Neural progenitor cell (in vitro differentiated cells): ENCODE data around the gene ODAD2. TPM values are rescaled to one million over a fixed set of nuclear protein-coding genes. Genes with fewer than 3 reads are reported as not detected.
"Not testable (repeated sequence)": the region's sequence is repeated elsewhere in the genome, so short reads cannot be mapped to it uniquely, and the experiment has no call there.

Experiments
- DNase-seq: peaks from one replicate; pipeline ENCODE4 v3.0.0-alpha.2; 2016; ENCODE audit warnings: low spot score
- H2AFZ ChIP-seq: fragments of 200-600 bp; sonication (generic); replicated peaks from 2 replicates; pipeline ENCODE4 v1.6.1; 2016; ENCODE audit warnings: antibody characterized with exemption
- H3F3A ChIP-seq: fragments of 200-600 bp; sonication (generic); 2 replicates; pipeline ENCODE4 v1.6.1; 2016; ENCODE audit warnings: antibody characterized with exemption, low read depth
- H3K27ac ChIP-seq: fragments of 200-600 bp; sonication (generic); 2 replicates; pipeline ENCODE4 v1.5.1; 2016; ENCODE audit warnings: mild to moderate bottlenecking
- H3K27me3 ChIP-seq: fragments of 200-600 bp; sonication (generic); 2 replicates; pipeline ENCODE4 v1.6.1; 2016; ENCODE audit warnings: mild to moderate bottlenecking, moderate library complexity
- H3K36me3 ChIP-seq: fragments of 200-600 bp; sonication (generic); 2 replicates; pipeline ENCODE4 v1.5.1; 2016
- H3K4me1 ChIP-seq: fragments of 200-600 bp; sonication (generic); 2 replicates; pipeline ENCODE4 v1.6.1; 2016; ENCODE audit warnings: mixed run types
- H3K4me2 ChIP-seq: fragments of 200-600 bp; sonication (generic); 2 replicates; pipeline ENCODE4 v1.6.1; 2016
- H3K4me3 ChIP-seq: fragments of 200-600 bp; sonication (generic); 2 replicates; pipeline ENCODE4 v1.5.1; 2016
- H3K79me2 ChIP-seq: fragments of 200-600 bp; sonication (generic); 2 replicates; pipeline ENCODE4 v1.6.1; 2016; ENCODE audit warnings: low read depth
- H3K9ac ChIP-seq: fragments of 200-600 bp; sonication (generic); 2 replicates; pipeline ENCODE4 v1.6.1; 2016
- H3K9me3 ChIP-seq: fragments of 200-600 bp; sonication (generic); 2 replicates; pipeline ENCODE4 v1.5.1; 2016; ENCODE audit warnings: low read depth
- H4K20me1 ChIP-seq: fragments of 200-600 bp; sonication (generic); 2 replicates; pipeline ENCODE4 v1.6.1; 2016; ENCODE audit warnings: low read depth
- H3K27ac Mint-ChIP-seq: 3 replicates; pipeline ENCODE4 v1.8.0; 2021; ENCODE audit warnings: mixed read lengths
- H3K27me3 Mint-ChIP-seq: 2 replicates; pipeline ENCODE4 v1.8.0; 2022; ENCODE audit warnings: low read depth, mild to moderate bottlenecking, inconsistent platforms, moderate library complexity, mixed read lengths; ENCODE audit not compliant: insufficient read depth
- H3K36me3 Mint-ChIP-seq: 3 replicates; pipeline ENCODE4 v1.8.0; 2021; ENCODE audit warnings: mixed read lengths
- H3K4me1 Mint-ChIP-seq: 3 replicates; pipeline ENCODE4 v1.8.0; 2021; ENCODE audit warnings: mixed read lengths
- H3K4me3 Mint-ChIP-seq: 3 replicates; pipeline ENCODE4 v1.8.0; 2021; ENCODE audit warnings: mild to moderate bottlenecking, moderate library complexity, mixed read lengths
- H3K9me3 Mint-ChIP-seq: 3 replicates; pipeline ENCODE4 v1.8.0; 2020; ENCODE audit warnings: mixed read lengths
- EZH2 ChIP-seq: fragments of 200-600 bp; sonication (generic); IDR thresholded peaks from 2 replicates; pipeline ENCODE4 v1.6.1; 2017; ENCODE audit warnings: antibody characterized with exemption, mild to moderate bottlenecking, moderate library complexity
- EZH2phosphoT487 ChIP-seq: fragments of 200-600 bp; sonication (generic); IDR thresholded peaks from 2 replicates; pipeline ENCODE4 v1.6.1; 2017; ENCODE audit warnings: antibody characterized with exemption
- total RNA-seq: library from RNA; depleted of rRNA; stranded (reverse); fragments of >200 nt; gene quantifications from 2 replicates; pipeline ENCODE4 v1.2.3, GENCODE V29; 2015; ENCODE audit warnings: low replicate concordance
- TF ChIP-seq, protein P1 (sequence below): fragments of 200-600 bp; sonication (generic); IDR thresholded peaks from 2 replicates; pipeline ENCODE4 v1.5.1; 2017; ENCODE audit warnings: antibody characterized with exemption, mild to moderate bottlenecking

ODAD2 gene
- total RNA-seq, 1 donor from 2014 or later = 9.7 TPM

DNA sequence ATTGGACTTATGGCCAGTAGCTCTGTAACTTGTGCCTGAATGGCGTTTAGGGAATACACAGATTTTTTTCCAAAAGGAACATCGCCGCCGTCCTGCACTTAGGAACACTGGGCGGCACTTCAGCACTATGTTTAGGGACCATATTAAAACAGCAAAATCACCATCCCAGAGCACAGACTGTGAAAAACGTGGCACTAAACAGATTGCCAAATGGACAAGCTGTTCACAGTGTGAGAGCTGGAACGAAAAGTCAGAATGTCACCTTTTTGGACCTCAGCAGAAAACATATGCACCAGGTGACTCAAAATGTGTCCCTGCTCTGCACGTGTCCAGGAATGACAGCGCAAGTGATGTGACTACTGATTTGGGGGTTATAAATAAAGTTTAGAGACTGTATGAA lies 87.9 kb downstream of the ODAD2 start:
- H3K4me3 ChIP-seq = no peak overlapping the region

DNA sequence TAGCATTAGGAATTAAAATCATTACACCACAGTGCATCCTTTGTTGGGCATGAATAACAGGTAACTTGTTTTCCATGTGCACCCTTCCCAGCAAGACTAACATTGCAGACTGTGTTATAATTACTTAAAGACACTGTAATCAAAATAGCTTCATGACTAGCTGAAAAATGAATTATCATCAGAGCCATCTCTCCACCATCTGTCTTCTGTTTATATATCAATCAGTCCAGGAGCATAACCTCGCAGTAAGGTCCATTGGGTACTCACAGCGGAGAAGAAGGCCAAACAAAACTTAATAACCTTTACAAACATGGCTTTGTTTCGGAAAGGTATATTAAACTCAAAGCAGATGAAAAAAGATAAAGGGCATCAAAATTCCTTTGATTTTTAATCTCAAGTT lies 90.6 kb downstream of the ODAD2 start:
- DNase-seq = no peak
- Histone ChIP-seq H3F3A (peaks cover 4% of the 10 kb centered on the region), H3K4me1 (peaks cover 33% of the 10 kb centered on the region), H3K9me3 (no peaks in the 10 kb centered on the region), H4K20me1 (no peaks in the 10 kb centered on the region), H3K36me3 (no peaks in the 10 kb centered on the region), H3K27ac (no peak overlapping the region), H2AFZ (no peak overlapping the region), H3K79me2 (no peaks in the 10 kb centered on the region), H3K4me2 (no peak overlapping the region), H3K27me3 (no peaks in the 10 kb centered on the region), H3K9ac (no peak overlapping the region), H3K4me3 (no peak overlapping the region)
- Mint-ChIP-seq H3K9me3 (peaks cover 9% of the 10 kb centered on the region), H3K27me3 (peaks cover 4% of the 10 kb centered on the region), H3K4me3 (no peak overlapping the region), H3K36me3 (peaks cover 11% of the 10 kb centered on the region), H3K27ac (no peak overlapping the region), H3K4me1 (peaks cover 22% of the 10 kb centered on the region)
- no peak for TF ChIP-seq EZH2
- TF ChIP-seq, protein P1, sequence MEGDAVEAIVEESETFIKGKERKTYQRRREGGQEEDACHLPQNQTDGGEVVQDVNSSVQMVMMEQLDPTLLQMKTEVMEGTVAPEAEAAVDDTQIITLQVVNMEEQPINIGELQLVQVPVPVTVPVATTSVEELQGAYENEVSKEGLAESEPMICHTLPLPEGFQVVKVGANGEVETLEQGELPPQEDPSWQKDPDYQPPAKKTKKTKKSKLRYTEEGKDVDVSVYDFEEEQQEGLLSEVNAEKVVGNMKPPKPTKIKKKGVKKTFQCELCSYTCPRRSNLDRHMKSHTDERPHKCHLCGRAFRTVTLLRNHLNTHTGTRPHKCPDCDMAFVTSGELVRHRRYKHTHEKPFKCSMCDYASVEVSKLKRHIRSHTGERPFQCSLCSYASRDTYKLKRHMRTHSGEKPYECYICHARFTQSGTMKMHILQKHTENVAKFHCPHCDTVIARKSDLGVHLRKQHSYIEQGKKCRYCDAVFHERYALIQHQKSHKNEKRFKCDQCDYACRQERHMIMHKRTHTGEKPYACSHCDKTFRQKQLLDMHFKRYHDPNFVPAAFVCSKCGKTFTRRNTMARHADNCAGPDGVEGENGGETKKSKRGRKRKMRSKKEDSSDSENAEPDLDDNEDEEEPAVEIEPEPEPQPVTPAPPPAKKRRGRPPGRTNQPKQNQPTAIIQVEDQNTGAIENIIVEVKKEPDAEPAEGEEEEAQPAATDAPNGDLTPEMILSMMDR = no peak
- TF ChIP-seq EZH2phosphoT487 = no peak

More for the DNA sequence above, 87.9 kb downstream of the ODAD2 start:
- no peaks in the 10 kb centered on the region for H3K27me3 ChIP-seq
- H3K4me1 ChIP-seq = peaks cover 34% of the 10 kb centered on the region
- H3K79me2 ChIP-seq = no peaks in the 10 kb centered on the region
- H3K9me3 ChIP-seq = no peaks in the 10 kb centered on the region
- no peak for DNase-seq
- H3K9me3 Mint-ChIP-seq = peaks cover 5% of the 10 kb centered on the region
- H3K36me3 ChIP-seq = no peaks in the 10 kb centered on the region
- peaks cover 2% of the 10 kb centered on the region for H3K36me3 Mint-ChIP-seq
- H3K27ac ChIP-seq = no peak overlapping the region
- H3K27me3 Mint-ChIP-seq = peaks cover 2% of the 10 kb centered on the region
- TF ChIP-seq EZH2 = no peak
- no peak for TF ChIP-seq EZH2phosphoT487
- TF ChIP-seq, protein P1 = no peak
- H3K27ac Mint-ChIP-seq = no peak overlapping the region
- no peak overlapping the region for H3K9ac ChIP-seq
- peaks cover 22% of the 10 kb centered on the region for H3K4me1 Mint-ChIP-seq
- H2AFZ ChIP-seq = peak overlapping the region; percentile 2
- H4K20me1 ChIP-seq = no peaks in the 10 kb centered on the region
- no peak overlapping the region for H3K4me3 Mint-ChIP-seq
- H3K4me2 ChIP-seq = peak overlapping the region; percentile 46
- peaks cover 4% of the 10 kb centered on the region for H3F3A ChIP-seq

DNA sequence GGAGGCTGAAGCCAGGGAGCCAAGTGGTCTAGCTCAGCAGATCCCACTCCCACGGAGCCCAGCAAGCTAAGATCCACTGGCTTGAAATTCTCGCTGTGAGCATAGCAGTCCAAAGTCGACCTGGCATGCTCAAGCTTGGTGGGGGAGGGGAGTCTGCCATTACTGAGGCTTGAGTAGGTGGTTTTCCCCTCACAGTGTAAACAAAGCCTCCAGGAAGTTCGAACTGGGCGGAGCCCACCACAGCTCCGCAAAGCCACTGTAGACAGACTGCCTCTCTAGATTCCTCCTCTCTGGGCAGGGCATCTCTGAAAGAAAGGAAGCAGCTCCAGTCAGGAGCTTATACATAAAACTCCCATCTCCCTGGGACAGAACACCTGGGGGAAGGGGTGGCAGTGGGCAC lies 99.4 kb downstream of the ODAD2 start:
- not testable (repeated sequence) for H3K27me3 Mint-ChIP-seq, H3K27ac Mint-ChIP-seq, H3K4me3 Mint-ChIP-seq, H3K9ac ChIP-seq, H3K9me3 ChIP-seq, H3K27ac ChIP-seq, H3K4me1 ChIP-seq, H3K79me2 ChIP-seq, H4K20me1 ChIP-seq, H3K9me3 Mint-ChIP-seq, H3K4me1 Mint-ChIP-seq, H3K27me3 ChIP-seq, H3K4me3 ChIP-seq, H3F3A ChIP-seq, H3K36me3 Mint-ChIP-seq, H3K36me3 ChIP-seq
- peak overlapping the region; percentile 79 for H2AFZ ChIP-seq
- peak overlapping the region; percentile 15 for H3K4me2 ChIP-seq
- peak; percentile 16 for DNase-seq

DNA sequence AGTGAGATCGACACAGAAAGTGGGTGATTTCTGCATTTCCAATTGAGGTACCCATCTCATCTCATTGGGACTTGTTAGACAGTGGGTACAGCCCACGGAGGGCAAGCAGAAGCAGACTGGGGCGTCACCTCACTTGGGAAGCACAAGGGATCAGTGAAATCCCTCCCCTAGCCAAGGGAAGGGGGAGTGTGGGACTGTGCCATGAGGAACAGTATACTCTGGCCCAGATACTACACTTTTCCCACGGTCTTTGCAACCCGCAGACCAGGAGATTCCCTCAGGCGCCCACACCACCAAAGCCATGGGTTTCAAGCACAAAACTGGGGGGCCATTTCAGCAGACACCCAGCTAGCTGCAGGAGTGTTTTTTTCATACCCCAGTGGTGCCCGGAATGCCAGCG lies 99.8 kb downstream of the ODAD2 start:
- Histone ChIP-seq H4K20me1 (no peaks in the 10 kb centered on the region), H3K4me1 (peaks cover 4% of the 10 kb centered on the region), H3K79me2 (no peaks in the 10 kb centered on the region), H3K4me2 (peak overlapping the region; percentile 15), H2AFZ (peak overlapping the region; percentile 79), H3K27ac (no peak overlapping the region), H3F3A (no peaks in the 10 kb centered on the region), H3K9me3 (no peaks in the 10 kb centered on the region), H3K9ac (no peak overlapping the region), H3K4me3 (no peak overlapping the region), H3K36me3 (no peaks in the 10 kb centered on the region), H3K27me3 (no peaks in the 10 kb centered on the region)
- no peak for DNase-seq
- H3K4me3 Mint-ChIP-seq = no peak overlapping the region
- no peaks in the 10 kb centered on the region for H3K9me3 Mint-ChIP-seq
- H3K36me3 Mint-ChIP-seq = peaks cover 6% of the 10 kb centered on the region
- H3K27me3 Mint-ChIP-seq = peaks cover under 1% of the 10 kb centered on the region
- TF ChIP-seq, protein P1 = no peak
- no peak for TF ChIP-seq EZH2phosphoT487
- TF ChIP-seq EZH2 = no peak
- no peak overlapping the region for H3K27ac Mint-ChIP-seq
- no peaks in the 10 kb centered on the region for H3K4me1 Mint-ChIP-seq
